Stimulated activated CD8-positive, alpha-beta memory T cell treated with anti-CD3 and anti-CD28 coated beads, Interleukin-2, amount 100 ng/mL, for 1 hour (primary cell): ENCODE data around the gene TTC7B.

Experiments
- DNase-seq, 2 donors: peaks; one replicate each; pipeline ENCODE4 v3.0.0-alpha.2; 2020; ENCODE audit warnings: low read depth in 2 of 2

The TTC7B gene

DNA sequence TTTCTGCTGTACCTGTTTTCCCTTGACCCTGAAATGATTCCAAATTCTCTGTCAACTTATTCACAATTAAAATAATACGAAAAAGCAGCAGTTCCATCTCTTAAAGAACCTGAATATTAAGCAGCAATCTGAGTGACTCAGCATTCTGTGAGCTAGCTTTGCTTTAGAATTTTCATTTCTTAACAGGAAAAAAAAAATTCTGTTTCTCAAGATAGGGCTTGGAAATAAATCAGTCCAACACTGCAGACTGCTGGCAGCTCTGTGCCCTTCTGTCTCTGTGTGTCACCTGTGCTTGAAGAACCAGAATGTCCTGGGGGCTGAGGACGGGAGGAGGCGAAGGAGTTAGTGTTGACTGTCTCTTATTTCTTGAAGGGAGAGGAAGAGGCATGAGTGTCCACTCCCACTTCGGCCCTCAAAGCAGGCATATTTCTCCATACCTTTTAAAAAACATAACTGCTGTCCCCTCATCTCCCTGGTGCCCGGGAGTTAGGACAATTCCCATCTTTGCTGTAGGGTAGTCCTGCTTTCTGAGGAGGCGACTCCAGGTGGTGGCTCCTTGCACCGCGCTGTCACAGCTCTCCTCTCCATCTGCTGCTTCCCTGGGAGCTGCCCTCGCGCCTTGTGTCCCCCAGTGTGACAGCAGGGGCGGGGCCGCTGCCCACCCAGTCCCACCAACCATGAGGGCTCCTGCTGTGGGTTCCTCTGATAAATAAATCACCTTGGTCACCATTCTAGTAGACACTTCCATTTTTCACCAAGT lies 216.3 kb downstream of the TTC7B start:
- no peak for DNase-seq

DNA sequence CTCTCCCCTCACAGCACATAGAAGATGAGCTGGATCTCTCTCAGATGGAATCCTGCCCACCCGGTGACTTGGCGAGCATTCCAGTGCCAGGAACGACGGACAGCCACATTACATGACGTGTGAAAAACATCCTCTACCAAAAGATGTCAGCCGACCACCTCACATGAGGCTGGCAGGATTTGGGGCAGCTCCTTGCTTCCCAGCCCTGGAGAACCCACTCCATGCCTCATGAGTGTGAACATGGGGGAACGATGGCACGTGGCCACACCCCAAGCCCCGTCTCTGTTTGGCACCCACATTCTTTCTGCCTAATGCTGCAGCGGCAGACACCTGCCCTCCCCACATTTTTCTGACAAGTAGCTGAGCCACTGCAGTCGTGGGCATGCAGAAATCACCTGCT lies 216.9 kb downstream of the TTC7B start:
- no peak for DNase-seq

DNA sequence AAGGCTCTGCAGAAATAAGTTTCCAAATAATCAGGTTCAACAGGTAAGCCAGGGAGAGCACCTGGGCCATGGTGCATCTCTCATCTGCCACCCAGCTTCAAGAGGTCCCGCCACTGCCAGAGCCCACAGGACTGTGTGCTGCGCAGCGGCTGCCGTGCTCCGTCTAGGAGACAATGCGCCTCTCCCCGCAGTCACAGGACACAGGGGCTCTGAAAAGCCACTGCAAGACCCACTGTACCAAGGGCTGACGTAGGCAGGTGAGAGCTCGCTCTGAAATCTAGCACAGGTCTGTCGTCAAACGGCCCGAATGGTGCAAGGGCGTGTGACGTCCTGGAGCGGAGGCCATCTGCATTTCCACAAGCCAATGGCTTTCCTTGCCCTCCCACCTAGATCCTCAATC lies 218.3 kb downstream of the TTC7B start:
- no peak for DNase-seq

DNA sequence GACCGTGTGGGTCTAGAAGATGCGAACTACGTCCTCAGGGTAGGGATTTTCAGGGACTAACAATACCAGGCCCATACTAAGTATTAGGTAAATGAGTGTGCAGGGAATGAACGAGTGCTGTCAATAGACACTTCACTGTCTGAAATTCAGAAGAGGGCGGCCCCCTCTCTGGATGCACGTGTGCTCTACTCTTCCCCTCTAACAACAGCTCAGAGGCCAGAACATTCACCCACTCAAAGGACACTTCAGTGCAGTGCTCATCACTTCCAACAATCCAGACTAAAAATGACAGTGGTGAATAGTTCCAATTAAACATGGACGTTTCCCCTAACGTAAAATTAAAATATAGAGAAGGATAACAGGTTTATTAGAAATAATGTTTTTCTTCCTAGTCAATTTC lies 219.5 kb downstream of the TTC7B start:
- no peak for DNase-seq

DNA sequence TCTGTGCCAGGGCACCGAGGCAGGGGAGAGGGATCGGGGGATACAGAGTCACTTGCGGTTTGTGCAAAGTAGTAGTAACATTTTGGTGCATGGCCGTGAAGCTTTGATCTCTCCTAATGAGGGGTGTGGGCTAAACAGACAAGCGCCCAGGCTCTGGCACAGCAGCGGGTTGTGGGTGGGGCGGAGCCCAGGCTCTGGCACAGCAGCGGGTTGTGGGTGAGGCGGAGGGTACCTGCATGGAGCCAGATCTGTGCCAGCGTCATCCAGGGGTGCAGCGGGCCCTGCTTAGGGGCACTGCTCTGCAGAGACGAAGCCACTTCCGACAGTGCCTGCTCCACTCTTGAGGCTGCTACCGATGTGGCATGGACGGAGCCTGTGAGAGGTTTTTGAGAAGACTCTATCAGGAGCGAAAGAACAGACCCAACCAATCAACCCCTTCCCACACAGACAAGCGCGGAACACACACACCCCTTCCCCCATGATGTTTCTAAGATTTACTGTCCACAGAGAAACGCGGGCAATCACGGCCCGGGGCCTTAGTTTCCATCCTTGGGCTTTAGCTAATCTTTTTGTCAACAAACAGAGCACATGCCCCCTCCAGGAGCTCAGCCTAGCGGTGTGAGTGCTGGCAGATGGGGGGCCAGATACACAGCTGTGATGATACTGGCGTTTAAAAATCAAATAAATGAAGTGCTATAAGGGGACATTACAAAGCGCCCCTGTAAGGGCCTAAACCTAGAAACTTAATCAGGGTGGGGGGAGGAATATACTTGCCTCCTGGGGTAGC lies 222.8 kb downstream of the TTC7B start:
- no peak for DNase-seq

DNA sequence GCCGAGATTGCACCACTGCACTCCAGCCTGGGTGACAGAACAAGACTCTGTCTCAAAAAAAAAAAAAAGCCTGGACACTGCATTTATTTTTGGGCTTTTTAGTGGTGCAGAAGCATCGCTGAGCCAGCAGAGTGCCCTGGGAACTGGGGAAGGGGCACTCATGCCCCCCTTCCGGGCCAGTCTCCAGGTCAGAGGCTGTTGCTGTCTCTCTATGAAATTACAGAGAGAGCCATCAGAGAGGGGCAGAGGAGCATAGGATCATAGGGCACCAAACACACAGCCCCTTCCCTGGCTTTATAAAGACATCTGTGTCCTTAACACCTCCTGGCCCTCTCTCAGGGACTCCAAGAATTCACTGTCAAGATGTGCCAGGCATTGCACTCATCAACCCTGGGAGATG lies 223.6 kb downstream of the TTC7B start:
- no peak for DNase-seq

DNA sequence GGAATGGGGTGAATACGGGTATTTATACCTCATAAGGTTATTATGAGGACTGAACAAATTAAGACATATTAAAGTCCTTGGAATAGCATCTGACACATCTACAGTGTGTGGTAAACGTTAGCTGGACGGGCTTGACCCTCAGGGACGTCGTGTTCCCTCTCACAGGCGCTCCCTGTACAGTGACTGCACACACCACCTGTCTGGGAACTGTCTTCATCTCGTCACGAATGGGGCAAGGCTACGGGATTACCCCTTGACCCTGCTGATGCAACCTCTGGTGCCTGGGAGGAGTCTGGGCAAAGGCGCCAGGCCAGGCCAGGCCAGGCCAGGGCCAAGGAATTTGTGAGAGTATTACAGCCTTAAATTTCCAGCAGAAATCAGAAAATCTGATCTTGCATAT lies 228.3 kb downstream of the TTC7B start:
- DNase-seq: no peak

DNA sequence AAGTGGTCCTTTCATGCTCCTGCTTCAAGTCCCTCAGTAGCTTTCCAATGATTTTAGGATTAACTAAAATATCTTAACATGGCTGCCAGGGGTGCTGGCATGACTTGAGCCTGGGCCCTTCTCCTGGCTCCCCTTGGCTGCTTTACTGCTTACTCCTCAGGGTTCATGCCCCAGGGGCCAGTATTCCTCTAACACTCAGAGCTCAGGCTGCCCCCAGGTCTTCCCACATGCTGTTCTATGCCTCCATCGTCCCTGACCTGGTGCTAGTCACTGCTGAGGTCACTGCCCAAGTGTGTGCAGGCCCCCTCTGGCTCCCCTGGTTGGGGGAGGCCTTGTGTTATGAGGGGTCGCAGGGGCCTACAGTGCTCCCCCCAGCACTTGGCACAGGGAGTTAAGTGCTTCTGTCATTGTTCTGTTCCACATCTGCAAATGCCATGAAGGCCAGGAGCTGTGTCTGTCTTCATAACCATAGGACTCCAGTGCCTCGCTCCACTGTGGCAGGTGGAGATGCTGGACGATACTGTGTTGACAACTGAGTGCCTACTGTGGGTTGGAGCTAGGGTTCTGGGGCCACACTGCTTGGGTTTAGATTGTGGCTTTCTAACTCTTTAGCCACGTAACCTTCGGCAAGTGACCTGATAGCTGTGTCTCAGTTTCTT lies 228.8 kb downstream of the TTC7B start:
- DNase-seq: no peak

DNA sequence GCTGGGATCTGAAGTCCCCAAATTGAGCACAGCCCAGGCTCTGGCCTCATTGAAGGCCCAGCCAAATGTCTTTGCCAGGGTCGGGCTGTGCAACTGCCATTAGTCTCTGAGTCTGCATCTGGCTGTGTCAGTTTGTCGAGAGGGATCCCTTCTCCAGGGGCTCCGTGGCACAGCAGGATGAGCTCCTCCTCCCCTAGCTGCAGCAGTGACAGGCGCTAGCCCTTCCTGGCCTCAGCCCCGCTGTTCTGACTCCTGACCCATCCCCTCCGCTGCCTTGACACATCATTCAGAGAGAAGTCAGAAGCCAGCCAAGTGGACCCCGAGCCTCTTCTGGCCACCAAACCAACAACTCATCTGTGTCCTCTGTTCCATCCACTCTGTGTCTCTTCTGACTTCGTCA lies 231.1 kb downstream of the TTC7B start:
- no peak for DNase-seq

DNA sequence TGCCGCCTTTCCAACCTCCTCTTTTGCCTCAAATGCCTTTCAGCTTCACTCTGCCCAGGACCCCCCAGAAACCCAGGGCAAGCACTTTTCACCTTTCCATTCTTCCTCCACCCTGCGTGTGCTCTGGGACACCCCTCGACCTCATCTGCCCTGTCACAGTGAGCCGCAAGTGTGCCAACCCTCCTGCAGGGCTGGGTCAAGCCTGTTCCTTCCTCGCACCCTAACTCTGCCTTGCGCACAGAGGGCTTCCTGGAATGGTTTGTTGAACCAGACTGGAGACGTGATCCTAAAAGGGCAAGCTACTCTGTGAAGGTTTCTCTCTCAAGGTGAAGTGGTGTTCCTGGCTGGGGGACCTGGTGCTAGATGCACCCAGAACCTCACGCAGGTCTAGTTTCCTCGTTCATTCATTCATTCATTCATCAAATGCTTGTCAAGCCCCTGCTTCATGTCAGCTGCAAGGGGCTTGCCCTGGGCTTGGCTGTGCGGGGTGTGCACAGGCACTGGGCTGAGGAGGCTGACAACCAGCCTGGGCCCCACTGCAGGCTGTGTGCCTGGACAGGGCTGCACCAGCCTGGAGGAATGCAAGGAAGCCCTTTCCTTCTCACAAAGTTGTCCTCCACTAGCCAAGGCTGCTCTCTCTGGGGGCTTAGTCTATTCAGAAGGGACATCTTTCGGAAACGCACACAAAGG lies 232.2 kb downstream of the TTC7B start:
- DNase-seq: no peak

DNA sequence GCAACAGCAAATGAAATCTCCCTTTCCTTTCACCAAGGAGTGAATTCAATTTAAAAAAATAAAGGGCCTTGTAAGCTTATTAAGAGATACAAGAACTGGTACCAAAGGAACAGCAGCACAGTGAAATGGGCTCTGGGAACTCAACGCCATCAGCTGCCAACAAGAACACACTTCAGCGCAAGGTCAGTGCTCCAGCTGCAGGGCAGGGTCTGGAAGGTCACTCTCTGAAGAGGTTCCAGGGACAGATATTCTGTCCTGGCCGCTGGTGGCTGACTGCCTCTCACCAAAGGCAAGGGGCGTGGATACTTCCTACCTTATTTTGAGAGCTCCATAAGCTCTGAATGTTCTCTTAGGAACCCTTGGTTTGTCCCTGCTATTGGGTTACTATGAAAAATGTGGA lies 232.8 kb downstream of the TTC7B start:
- no peak for DNase-seq

DNA sequence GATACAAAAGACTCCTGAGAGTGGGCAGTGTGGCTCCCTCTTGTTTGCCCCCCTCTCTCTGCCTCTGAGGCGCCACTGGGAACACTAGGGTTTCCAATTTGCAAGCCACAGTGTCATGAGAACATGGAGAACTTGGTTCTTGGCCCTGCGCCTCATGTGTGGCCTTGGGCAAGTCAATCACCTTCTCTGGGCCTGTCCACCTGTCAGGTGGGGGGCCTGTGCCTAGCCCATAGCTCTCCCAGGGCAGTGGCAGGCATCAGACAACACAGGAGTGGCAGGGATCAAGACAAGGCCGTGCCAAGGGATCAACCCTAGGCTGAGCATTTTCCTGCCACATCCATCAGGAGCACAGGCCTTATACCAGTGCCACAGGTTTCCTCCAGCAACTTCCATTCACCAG lies 234.1 kb downstream of the TTC7B start:
- no peak for DNase-seq

DNA sequence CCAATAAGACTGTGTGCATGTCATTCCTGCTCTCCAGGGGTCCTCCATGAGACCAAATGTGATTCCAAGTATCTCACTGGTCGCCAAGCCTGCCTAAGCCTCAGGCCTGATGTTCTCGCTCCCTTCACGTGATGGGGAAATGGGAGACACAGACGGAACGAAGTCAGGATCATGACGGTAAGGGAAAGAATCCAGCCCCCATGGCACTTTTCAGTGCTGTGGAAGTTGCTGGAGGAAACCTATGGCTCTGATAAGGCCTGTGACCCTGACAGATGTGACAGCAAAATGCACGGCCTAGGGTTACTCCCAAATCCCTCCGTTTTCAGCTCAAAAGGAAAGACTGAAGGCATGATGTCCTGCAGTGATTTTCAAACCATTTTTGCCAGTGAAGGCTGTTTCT lies 234.5 kb downstream of the TTC7B start:
- no peak for DNase-seq

DNA sequence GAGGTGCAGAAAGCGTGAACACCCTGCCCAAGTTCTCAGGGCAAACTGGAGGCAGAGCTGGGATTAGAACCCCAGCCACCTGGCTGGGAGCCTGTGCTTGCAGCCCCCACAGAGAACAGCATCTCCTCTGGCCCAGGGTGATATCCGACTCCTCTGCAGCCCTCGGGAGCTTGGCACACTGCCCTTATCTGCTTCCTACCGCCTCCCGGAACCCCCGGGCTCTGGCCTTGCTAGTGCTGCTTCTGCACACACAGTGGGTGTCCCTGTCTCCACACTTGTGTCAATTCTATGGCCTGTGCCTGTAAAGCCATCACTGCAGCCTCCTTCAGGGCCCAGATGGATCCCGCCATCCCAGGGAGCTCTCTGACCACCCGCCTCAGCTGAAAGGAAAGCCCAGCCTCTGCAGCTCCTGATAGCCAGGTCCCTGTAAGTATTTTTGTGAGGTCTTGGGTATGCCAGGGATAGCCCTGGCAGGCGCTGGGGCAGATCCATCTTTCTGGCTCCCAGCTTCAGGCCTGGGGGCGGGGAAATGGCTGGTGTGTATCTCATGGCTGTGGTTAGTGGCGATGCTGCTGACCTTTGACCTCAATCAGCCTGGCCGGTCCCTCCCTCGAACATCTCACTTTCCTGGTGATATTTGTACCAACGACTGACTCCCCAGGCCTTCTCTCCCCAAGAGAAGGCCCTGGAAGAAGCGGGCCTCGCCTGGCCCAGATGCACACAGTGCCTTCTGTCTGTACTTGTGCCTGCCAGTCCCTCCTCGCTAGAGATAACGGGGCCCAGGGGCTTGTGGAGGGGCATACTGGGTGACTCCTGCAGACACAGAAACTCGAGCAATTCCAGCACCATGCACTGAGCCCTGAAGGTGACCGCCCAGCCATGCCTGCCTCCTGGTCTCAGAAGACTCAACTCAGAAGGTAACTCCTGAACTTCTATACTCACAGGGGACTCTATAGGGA lies 235.6 kb downstream of the TTC7B start:
- DNase-seq: no peak

DNA sequence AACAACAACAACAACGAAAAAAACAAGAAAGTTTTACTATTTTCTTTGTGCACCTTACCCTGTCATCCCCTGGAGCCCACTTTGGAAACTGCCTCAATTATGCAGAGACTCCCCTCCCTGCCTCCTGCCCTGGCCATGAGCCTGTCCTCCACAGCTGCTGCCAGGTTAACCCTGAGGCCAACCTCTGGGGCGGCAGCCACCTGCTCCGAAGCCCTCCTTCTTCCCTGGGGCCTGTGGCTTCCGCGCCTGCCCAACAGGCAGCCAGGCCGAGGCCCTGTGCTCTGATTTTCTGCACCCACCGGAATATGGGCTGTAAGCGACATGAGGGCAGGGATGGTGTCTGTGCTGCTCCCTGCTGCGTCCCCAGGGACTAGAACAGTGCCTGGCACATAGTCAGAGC lies 236.4 kb downstream of the TTC7B start:
- DNase-seq: no peak

DNA sequence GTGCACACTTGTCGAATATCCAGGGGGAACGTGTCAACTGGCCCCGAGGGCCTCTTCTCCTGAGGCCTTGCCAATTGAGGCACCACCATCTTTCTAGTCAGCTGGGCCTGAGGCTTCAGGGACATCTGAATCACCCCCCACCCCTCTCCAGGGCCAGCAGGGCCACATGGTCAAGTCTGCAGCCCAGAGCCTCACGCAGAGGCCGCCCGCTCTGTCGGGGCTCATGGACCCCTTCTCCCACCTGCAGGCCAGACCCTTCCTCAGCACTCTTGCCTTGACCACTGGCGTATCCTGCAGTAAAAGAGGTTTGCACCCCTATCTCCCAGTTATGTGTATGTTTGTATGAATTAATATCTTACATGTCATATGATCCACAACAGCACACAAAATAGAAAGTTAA lies 237.1 kb downstream of the TTC7B start:
- DNase-seq: no peak

DNA sequence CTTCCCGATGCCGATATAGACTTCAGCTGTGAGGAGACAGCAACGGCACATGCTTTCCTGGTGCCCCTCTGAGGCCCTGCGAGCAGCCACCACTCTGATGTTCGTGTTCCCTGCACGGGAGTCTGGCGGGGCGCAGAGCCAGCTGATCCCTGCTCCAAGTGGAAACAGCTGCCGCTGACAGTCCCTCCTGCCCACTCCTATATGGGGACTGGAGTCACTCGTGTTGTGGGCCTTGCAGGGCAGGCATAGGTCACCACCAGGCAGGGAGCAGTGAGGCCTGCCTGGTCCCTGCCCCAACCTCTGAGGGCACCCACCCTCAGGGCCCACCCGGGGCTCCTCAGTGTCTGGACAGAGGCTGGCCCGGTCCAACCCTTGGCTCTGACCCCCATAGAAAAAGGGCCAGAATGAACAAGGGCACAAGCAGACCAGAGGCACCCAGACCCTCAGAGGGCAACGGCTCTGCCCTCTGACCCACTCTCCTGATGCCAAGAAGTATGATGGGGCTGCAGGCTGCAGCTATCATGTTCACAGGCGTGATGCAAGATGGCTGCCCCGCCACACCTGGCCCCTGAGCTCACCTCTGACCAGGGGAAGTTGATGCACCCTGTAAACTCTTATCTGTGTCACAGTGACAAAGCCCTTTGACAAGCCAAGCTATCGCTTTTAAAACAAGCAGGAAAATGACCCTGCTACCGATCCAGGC lies 237.8 kb downstream of the TTC7B start:
- DNase-seq: no peak

DNA sequence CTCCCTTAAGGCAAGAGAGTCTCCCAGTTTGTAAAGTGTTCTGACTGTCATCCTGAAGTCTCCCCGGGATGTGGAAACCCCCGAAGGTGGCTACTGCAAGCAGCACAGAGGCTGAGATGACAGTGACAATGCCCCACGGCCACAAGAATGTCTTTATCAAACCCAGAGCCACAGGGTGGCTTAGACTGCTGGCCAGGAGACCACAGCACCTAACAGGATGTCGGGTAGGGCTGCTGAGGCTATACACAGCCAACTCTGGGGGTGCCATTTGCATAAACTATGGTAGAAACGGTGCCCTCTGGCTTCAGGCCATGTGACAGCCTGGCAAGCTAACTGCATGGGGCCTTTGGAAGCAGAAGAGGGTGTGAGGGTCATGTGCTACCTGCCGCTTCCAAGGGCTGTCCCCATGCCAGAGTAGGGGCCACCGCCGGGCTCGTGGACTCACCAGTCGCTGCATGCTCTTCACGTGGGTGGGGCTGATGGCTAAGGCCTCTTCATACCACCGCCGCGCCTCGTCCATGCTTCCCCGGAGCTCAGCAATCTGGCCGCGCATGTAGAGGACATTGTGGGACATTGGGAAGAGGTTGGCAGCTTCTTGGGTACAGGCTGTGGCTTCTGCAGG lies 238.5 kb downstream of the TTC7B start:
- no peak for DNase-seq

DNA sequence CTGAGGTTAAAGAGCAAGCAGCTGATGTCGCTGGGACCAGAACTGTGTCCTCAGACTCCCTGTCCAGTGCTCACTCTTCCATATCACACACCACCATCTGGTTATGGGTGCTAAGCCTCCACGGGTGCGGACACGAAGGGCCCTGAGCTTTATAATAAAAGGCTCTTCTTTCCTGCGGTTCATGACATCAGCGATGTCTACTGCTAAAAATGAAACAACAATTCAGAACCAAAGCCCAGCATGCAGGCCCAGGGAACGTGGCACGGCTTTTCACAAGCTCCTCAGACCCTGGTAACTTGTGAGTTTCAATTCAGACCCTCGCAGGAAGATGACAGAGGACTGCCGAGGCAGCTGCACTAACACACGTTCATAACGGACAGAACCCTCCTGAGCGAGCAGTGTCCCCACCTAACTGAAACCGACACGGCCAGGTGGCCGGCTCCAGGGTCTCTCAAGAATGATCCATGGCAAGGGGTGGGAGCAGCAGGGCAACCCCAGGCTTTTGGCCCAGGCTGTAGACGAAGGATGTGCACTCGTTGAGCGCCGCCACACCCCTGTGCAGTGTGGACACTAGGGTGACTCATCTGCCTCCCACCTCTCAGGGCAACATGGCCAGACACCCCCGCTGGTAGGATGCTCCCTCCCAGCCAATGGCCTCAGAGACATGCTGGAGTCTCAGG lies 239.1 kb downstream of the TTC7B start:
- no peak for DNase-seq

DNA sequence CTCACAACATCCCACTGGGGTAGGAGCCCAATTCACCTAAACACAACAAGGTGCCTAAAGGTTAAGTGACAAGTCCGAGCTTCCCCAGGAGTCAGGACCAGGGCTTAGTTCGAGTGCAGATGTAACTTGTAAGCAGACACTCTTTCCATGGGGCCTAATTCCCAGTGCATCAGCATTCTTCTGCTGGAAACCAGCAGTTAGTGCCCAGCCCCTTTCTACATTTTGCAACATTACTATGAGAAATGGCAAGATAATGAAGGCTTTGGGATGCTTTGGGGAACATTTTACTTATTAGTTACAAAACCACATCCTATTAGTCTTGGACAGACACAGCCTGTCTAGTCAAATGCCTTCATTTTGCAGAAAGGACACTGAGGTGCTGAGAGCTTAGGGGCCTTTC lies 239.6 kb downstream of the TTC7B start:
- DNase-seq: no peak
